OCI-LY7 (cell line): Measurements from ENCODE around the gene GLO1. TPM values are rescaled to one million over a fixed set of nuclear protein-coding genes. Genes with fewer than 3 reads are reported as not detected.
A peak's percentile ranks its signal among the peaks of the same experiment; 100 is the strongest.
"Not testable (repeated sequence)": the region's sequence is repeated elsewhere in the genome, so short reads cannot be mapped to it uniquely, and the experiment has no call there.

Source experiments
- BruUV-seq: library from RNA; stranded (reverse); fragments of 400-500 nt; replicated peaks from 2 replicates; lab custom pipeline; 2021; lab: Mats Ljungman, UMichigan
- CTCF ChIA-PET: fragments of 300-600 bp; sonication (Branson Sonifier 250); formaldehyde crosslinking; loops from one replicate; lab custom pipeline; 2022; ENCODE audit warnings: antibody characterized with exemption; ENCODE audit not compliant: unreplicated experiment; lab: Charles Lee
- POLR2A ChIA-PET: fragments of 300-600 bp; sonication (Branson Sonifier 250); formaldehyde crosslinking; loops from one replicate; lab custom pipeline; 2022; ENCODE audit warnings: antibody characterized with exemption; lab: Charles Lee
- DNase-seq: peaks from one replicate; pipeline ENCODE4 v3.0.0-alpha.2; 2015; ENCODE audit warnings: low spot score
- H2AFZ ChIP-seq: fragments of 200-600 bp; sonication (generic), shearing (Covaris generic); 2 replicates; pipeline ENCODE4 v1.6.1; 2014; ENCODE audit warnings: mild to moderate bottlenecking, antibody characterized with exemption, low read length, moderate library complexity
- H3K27ac ChIP-seq: fragments of 200-600 bp; sonication (generic); 2 replicates; pipeline ENCODE4 v1.5.1; 2014; ENCODE audit warnings: mixed run types, low read depth, mild to moderate bottlenecking, moderate library complexity, low read length, inconsistent platforms; ENCODE audit not compliant: poor library complexity, severe bottlenecking
- H3K36me3 ChIP-seq: fragments of 200-600 bp; sonication (generic); 2 replicates; pipeline ENCODE4 v1.6.1; 2014; ENCODE audit warnings: mild to moderate bottlenecking, antibody characterized with exemption, low read length, moderate library complexity, mixed read lengths; ENCODE audit not compliant: insufficient read depth
- H3K4me1 ChIP-seq: fragments of 200-600 bp; sonication (generic); 2 replicates; pipeline ENCODE4 v1.5.1; 2014; ENCODE audit warnings: mild to moderate bottlenecking, low read length; ENCODE audit not compliant: insufficient read depth, poor library complexity, severe bottlenecking
- H3K4me2 ChIP-seq: fragments of 200-600 bp; sonication (generic); 2 replicates; pipeline ENCODE4 v1.6.1; 2014; ENCODE audit warnings: mild to moderate bottlenecking, low read length
- H3K4me3 ChIP-seq: fragments of 200-600 bp; sonication (generic); 2 replicates; pipeline ENCODE4 v1.5.1; 2014; ENCODE audit warnings: mild to moderate bottlenecking, low read depth, low read length; ENCODE audit not compliant: poor library complexity, severe bottlenecking
- H3K79me2 ChIP-seq: fragments of 200-600 bp; sonication (generic); 2 replicates; pipeline ENCODE4 v1.6.1; 2016; ENCODE audit warnings: low read depth, mild to moderate bottlenecking, low read length, moderate library complexity, mixed read lengths; ENCODE audit not compliant: insufficient read depth
- H3K9me2 ChIP-seq: fragments of 200-600 bp; sonication (generic); 2 replicates; pipeline ENCODE4 v1.6.1; 2016; ENCODE audit warnings: mild to moderate bottlenecking, low read length, mixed read lengths; ENCODE audit not compliant: insufficient read depth
- H3K9me3 ChIP-seq: fragments of 200-600 bp; sonication (generic); 2 replicates; pipeline ENCODE4 v1.6.1; 2014; ENCODE audit warnings: mild to moderate bottlenecking, mixed run types, low read length, mixed read lengths
- H4K20me1 ChIP-seq: fragments of 200-600 bp; sonication (generic); 2 replicates; pipeline ENCODE4 v1.6.1; 2014; ENCODE audit warnings: mild to moderate bottlenecking, antibody characterized with exemption, low read length, moderate library complexity, mixed read lengths; ENCODE audit not compliant: insufficient read depth
- CTCF ChIP-seq: fragments of 200-600 bp; sonication (generic); conservative IDR thresholded peaks from 2 replicates; pipeline ENCODE4 v1.5.1; 2014; ENCODE audit warnings: mild to moderate bottlenecking, antibody characterized with exemption, low read length, moderate library complexity, mixed read lengths
- EZH2phosphoT487 ChIP-seq: fragments of 200-600 bp; sonication (generic); IDR thresholded peaks from 2 replicates; pipeline ENCODE4 v1.6.1; 2018; ENCODE audit warnings: low read depth, borderline replicate concordance, mild to moderate bottlenecking, mixed run types, antibody characterized with exemption, low read length, moderate library complexity, mixed read lengths
- intact Hi-C: fragments of 100-400 bp; cut with micrococcal nuclease; formaldehyde crosslinking; loops from one replicate; pipeline ENCODE4 v1.10.0; 2022; ENCODE audit not compliant: unreplicated experiment
- total RNA-seq, 2 experiments: library from RNA; depleted of rRNA in 1 of 2; stranded (reverse); fragments of >200 nt in 1 of 2; shearing (Covaris generic) in 1 of 2; gene quantifications; 2 replicates each; pipeline ENCODE4 v1.2.3, GENCODE V29; 2014 to 2022

Gene GLO1
- total RNA-seq, 2 experiments from 2014 or later = 92.2 to 93.2 TPM

GRCh38 chr6:38705924-38706323, 3.0 kb upstream of the GLO1 start:
- Histone ChIP-seq H3K4me3 (no peak overlapping the region), H3K9me2 (no peaks in the 10 kb centered on the region), H4K20me1 (no peaks in the 10 kb centered on the region), H3K36me3 (peaks cover 9% of the 10 kb centered on the region), H3K27ac (no peak overlapping the region), H3K79me2 (peaks cover 18% of the 10 kb centered on the region), H2AFZ (no peak overlapping the region), H3K4me2 (no peak overlapping the region), H3K4me1 (peaks cover 12% of the 10 kb centered on the region), H3K9me3 (peaks cover 6% of the 10 kb centered on the region)
- TF ChIP-seq CTCF = no peak
- TF ChIP-seq EZH2phosphoT487 = no peak
- CTCF ChIA-PET = no interaction called here
- no TSS peak for BruUV-seq
- intact Hi-C loops = no loop called here
- DNase-seq = no peak
- POLR2A ChIA-PET = interaction anchor here (1.4 kb wide), 1 partner anchor 26 kb away, joined by 5 read pairs; no protein-coding TSS in a partner anchor

GRCh38 chr6:38703949-38704590, 1.1 kb upstream of the GLO1 start:
- Histone ChIP-seq H3K27ac (no peak overlapping the region), H3K9me2 (no peaks in the 10 kb centered on the region), H3K4me2 (no peak overlapping the region), H3K4me3 (no peak overlapping the region), H2AFZ (peak overlapping the region; percentile 91; the same call in 1 of the 2 replicates), H3K4me1 (peaks cover 12% of the 10 kb centered on the region), H3K9me3 (peaks cover 16% of the 10 kb centered on the region), H3K79me2 (peaks cover 30% of the 10 kb centered on the region), H3K36me3 (peaks cover 25% of the 10 kb centered on the region), H4K20me1 (no peaks in the 10 kb centered on the region)
- DNase-seq = no peak
- CTCF ChIA-PET = interaction anchor here (0.5 kb wide), 1 partner anchor 65 kb away, joined by 5 read pairs; no protein-coding TSS in a partner anchor
- no TSS peak for BruUV-seq
- intact Hi-C loops = loop anchor here (5.0 kb wide), 2 partner anchors 67 to 408 kb away; partner anchors contain the start of gene BTBD9
- no peak for TF ChIP-seq EZH2phosphoT487
- no peak for TF ChIP-seq CTCF
- POLR2A ChIA-PET = interaction anchor here (0.7 to 1.3 kb wide), 3 partner anchors 17 to 541 kb away, joined by 4 to 5 read pairs (median 4); no protein-coding TSS in a partner anchor

GRCh38 chr6:38701551-38701950, 1.4 kb downstream of the GLO1 start:
- CTCF ChIA-PET = no interaction called here
- no peaks in the 10 kb centered on the region for H4K20me1 ChIP-seq

GRCh38 chr6:38699702-38700101, 3.2 kb downstream of the GLO1 start:
- H3K27ac ChIP-seq, H2AFZ ChIP-seq, BruUV-seq, H4K20me1 ChIP-seq, POLR2A ChIA-PET, H3K9me2 ChIP-seq, H3K4me2 ChIP-seq, CTCF ChIA-PET, DNase-seq, H3K4me3 ChIP-seq: not testable (repeated sequence)
- Histone ChIP-seq H3K36me3 (peaks cover 63% of the 10 kb centered on the region), H3K9me3 (peaks cover 27% of the 10 kb centered on the region), H3K4me1 (peaks cover 12% of the 10 kb centered on the region), H3K79me2 (peaks cover 69% of the 10 kb centered on the region)
- intact Hi-C loops = loop anchor here (5.0 kb wide), 2 partner anchors 62 to 413 kb away; partner anchors contain the start of gene BTBD9

More at GRCh38 chr6:38701551-38701950, 1.4 kb downstream of the GLO1 start:
- H3K79me2 ChIP-seq = peaks cover 51% of the 10 kb centered on the region
- no peak overlapping the region for H2AFZ ChIP-seq
- peaks cover 12% of the 10 kb centered on the region for H3K4me1 ChIP-seq
- no TSS peak for BruUV-seq
- H3K36me3 ChIP-seq = peaks cover 45% of the 10 kb centered on the region
- peak overlapping the region; percentile 86 for H3K4me3 ChIP-seq
- no peak overlapping the region for H3K27ac ChIP-seq
- peaks cover 16% of the 10 kb centered on the region for H3K9me3 ChIP-seq
- H3K9me2 ChIP-seq = no peaks in the 10 kb centered on the region
- H3K4me2 ChIP-seq = peak overlapping the region; percentile 22
- POLR2A ChIA-PET = interaction anchor here (0.7 kb wide), 1 partner anchor 797 kb away, joined by 4 read pairs; no protein-coding TSS in a partner anchor
- no peak for TF ChIP-seq EZH2phosphoT487
- intact Hi-C loops = loop anchor here (5.0 kb wide), 2 partner anchors 64 to 411 kb away; partner anchors contain the start of gene BTBD9
- DNase-seq = no peak
